ENCODE results near the gene PAF1. TPM values are rescaled to one million over a fixed set of nuclear protein-coding genes. Genes with fewer than 3 reads are reported as not detected.

The PAF1 gene
- total and polyA plus RNA-seq, 2 of the 13 experiments (the other 11 are each of a cell fraction or from before 2014, with no cell fraction given), result 30.2 to 31.1 TPM

- TF ChIP-seq MYPOP (CRISPR knock-in tag; IDR thresholded peaks at IDR 0.05) (peak; percentile 68; the same call in 1 of the 2 replicates), NBN (conservative IDR thresholded peaks at IDR 0.05) (no peak), ZSCAN12 (CRISPR knock-in tag; IDR thresholded peaks at IDR 0.05) (peak; percentile 75; the same call in 1 of the 2 replicates), ZNF672 (CRISPR knock-in tag; IDR thresholded peaks at IDR 0.05) (no peak), CHD2 (IDR thresholded peaks at IDR 0.05; ENCODE audit: low read depth, low read length) (no peak), TOE1 (CRISPR knock-in tag; IDR thresholded peaks at IDR 0.05) (0 out of 2 replicates have a peak, but pooled peaks have one; percentile 54), THAP9 (CRISPR knock-in tag; IDR thresholded peaks at IDR 0.05; ENCODE audit: borderline replicate concordance) (peak; percentile 94), HMGA1 (CRISPR knock-in tag; conservative IDR thresholded peaks at IDR 0.05) (no peak), ZBTB8A (CRISPR knock-in tag; IDR thresholded peaks at IDR 0.05; ENCODE audit: borderline replicate concordance, low read depth) (0 out of 2 replicates have a peak, but pooled peaks have one; percentile 82), CCDC6 (CRISPR knock-in tag; IDR thresholded peaks at IDR 0.05) (peak; percentile 80; the same call in 1 of the 2 replicates), ZNF644 (CRISPR knock-in tag; IDR thresholded peaks at IDR 0.05; ENCODE audit: low read depth) (no peak), ATF3 (CRISPR knock-in tag; IDR thresholded peaks at IDR 0.05) (peak; percentile 71; the same call in 1 of the 2 replicates), ZHX1 (CRISPR knock-in tag; IDR thresholded peaks at IDR 0.05; ENCODE audit: low read depth) (peak; percentile 63; the same call in 1 of the 2 replicates), TFE3 (CRISPR knock-in tag; IDR thresholded peaks at IDR 0.05) (peak; percentile 55; the same call in 1 of the 2 replicates), ZNF276 (CRISPR knock-in tag; IDR thresholded peaks at IDR 0.05; ENCODE audit: low read depth) (peak; percentile 48; the same call in 1 of the 2 replicates), CENPX (CRISPR knock-in tag; IDR thresholded peaks at IDR 0.05) (no peak), SAP130 (CRISPR knock-in tag; IDR thresholded peaks at IDR 0.05; ENCODE audit: low read depth) (peak; percentile 98), ZFP36L1 (CRISPR knock-in tag; IDR thresholded peaks at IDR 0.05) (peak; percentile 61; the same call in 1 of the 2 replicates)
These were observed 44.8 kb upstream of the PAF1 start, which contains the start of gene RPS16 (continued) for GRCh38 chr19:39435499-39436349.

All from HepG2 (cell line).